ENCODE measurements around the gene ANK2.

Gene ANK2

GRCh38 chr4:113094802-113095201, 45.3 kb downstream of the ANK2 start:
- no peak for DNase-seq (ENCODE audit: low spot score)

DNA sequence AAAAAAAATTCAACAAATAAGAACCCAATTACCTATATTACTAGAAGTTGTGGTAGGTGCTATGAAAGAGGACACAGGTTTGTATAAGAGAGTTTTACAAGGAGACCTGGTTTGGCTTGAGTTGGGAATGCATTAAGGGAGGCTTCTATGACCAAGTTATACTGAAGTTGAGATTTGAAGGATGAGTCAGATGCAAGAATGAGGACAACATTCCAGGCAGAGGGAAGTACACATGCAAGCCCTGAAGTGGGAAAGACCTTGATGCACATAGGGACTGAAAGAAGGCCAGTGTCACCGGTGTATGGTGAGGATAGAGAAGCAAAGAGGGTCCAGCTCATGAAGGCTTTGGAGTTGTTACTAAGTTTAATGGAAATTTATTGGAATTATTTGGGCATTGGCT, 52.2 kb downstream of the ANK2 start:
- DNase-seq (ENCODE audit: low spot score) = no peak

DNA sequence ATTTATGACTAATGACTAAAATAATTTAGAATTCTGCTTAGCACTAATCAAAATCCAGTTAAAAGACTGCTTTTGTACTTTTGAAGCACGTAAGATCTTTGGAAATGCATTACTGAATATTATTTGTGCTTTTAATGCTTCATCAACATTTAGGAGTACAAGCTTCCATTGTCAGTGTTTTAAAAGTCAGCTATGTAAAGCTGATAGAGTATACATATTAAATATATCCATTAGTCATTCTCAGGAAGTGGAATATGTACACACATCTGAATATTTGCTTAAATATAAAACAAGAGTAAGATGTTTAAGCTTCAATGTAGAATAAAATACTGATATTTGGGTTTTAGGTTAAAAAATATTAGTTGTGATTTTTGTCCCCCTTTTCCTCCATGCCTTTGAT, 54.1 kb downstream of the ANK2 start:
- DNase-seq (ENCODE audit: low spot score) = no peak

- no peak for DNase-seq (ENCODE audit: low spot score)
Observed at GRCh38 chr4:113106108-113106507, 56.7 kb downstream of the ANK2 start.

- DNase-seq (ENCODE audit: low spot score) = no peak
Observed at GRCh38 chr4:113109106-113109718, 59.8 kb downstream of the ANK2 start.

GRCh38 chr4:113112338-113112978, 63.0 kb downstream of the ANK2 start:
- DNase-seq (ENCODE audit: low spot score) = no peak

GRCh38 chr4:113113151-113113550, 63.7 kb downstream of the ANK2 start:
- no peak for DNase-seq (ENCODE audit: low spot score)

- DNase-seq (ENCODE audit: low spot score) = no peak
Observed at GRCh38 chr4:113114884-113115283, 65.4 kb downstream of the ANK2 start.

DNA sequence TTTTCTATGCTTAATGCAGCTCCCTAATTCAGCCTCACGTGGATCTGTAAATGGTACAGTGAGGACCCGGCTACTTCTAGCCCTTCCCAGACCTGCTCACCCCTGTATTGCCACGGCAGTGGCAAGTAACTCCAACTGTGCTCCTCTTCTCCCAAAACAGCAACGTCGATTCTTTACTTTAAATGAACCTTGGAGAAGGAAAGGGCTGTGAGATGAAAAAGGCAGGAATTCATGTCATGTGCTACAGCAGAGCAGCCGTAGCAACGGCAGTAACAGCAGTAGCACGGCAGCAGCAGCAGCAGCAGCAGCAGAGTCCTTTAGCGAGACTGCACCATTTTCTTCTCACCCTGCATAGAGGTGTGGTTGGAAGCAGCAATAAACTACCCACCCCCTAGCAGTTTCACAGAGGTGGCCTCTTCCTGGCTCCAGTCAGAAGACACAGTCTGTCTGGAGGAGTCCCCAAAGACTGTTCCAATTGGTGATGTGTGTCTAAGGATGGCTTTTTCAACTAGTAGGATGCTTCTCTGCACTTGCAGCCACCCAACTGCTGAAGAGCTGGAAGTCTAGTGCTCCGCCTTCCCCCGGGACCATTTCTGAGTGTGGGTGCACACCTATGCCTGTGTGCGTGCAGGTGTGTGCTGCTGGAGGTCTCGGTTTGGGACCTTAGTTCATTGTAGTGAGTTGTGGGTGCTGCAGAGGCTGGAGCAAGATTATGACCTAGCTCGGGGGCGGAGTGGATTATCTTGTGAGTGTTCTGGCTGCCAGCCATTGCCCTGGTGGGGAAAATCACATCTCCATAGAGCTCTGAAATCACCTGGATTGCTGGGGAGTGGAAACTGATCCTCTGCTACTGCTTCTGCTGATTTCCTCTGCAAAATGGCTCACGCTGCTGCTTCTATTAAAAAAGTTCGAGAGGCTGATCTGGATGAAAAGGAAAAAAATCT, 67.2 kb downstream of the ANK2 start:
- DNase-seq (ENCODE audit: low spot score) = no peak

- DNase-seq (ENCODE audit: low spot score) = no peak
Observed at GRCh38 chr4:113117358-113117702, 67.9 kb downstream of the ANK2 start.

GRCh38 chr4:113122066-113122465, 72.6 kb downstream of the ANK2 start:
- DNase-seq (ENCODE audit: low spot score) = no peak

GRCh38 chr4:113125418-113125817, 76.0 kb downstream of the ANK2 start:
- DNase-seq (ENCODE audit: low spot score) = no peak

GRCh38 chr4:113131136-113131535, 81.7 kb downstream of the ANK2 start:
- no peak for DNase-seq (ENCODE audit: low spot score)

- no peak for DNase-seq (ENCODE audit: low spot score)
Observed at GRCh38 chr4:113131621-113132020, 82.2 kb downstream of the ANK2 start.

- DNase-seq (ENCODE audit: low spot score) = no peak
Observed at GRCh38 chr4:113141901-113142346, 92.5 kb downstream of the ANK2 start.

GRCh38 chr4:113142351-113142750, 92.9 kb downstream of the ANK2 start:
- DNase-seq (ENCODE audit: low spot score) = no peak

DNA sequence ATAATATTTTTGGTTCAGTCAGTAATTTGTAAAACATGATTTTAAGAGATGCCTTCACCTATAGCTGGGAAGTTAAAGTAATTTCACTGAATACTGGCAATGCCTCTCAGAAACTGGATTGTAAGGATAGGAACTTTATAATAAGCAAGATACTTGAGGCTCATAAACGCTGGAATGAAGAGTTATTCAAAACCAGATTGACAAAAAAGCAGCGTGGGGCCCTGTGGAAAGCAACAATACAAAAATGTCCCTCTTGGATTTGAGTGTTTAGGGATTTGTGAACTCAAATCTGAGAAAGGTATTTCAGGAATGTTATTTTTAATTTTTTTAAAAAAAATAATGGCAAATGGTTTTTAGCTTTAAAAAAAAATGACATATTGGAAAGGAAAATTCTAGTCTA, 94.6 kb downstream of the ANK2 start:
- no peak for DNase-seq (ENCODE audit: low spot score)

DNA sequence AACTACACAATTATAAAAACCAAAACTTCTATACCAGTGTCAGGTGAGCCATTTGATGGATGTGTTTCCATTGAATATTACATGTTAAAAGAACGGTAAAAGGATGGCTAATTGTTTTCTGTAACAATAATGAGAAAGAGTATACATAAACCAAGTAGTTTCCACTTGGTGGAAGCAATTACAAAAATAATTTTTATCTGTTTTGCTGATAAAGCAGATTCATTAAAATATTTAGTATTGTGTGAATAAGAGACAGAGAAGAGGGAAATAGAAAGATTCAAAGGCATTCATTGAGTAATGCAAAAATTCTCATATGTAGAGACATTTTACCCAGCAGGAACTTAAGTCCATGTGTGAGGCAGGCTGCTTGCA, 95.7 kb downstream of the ANK2 start:
- DNase-seq (ENCODE audit: low spot score) = no peak

DNA sequence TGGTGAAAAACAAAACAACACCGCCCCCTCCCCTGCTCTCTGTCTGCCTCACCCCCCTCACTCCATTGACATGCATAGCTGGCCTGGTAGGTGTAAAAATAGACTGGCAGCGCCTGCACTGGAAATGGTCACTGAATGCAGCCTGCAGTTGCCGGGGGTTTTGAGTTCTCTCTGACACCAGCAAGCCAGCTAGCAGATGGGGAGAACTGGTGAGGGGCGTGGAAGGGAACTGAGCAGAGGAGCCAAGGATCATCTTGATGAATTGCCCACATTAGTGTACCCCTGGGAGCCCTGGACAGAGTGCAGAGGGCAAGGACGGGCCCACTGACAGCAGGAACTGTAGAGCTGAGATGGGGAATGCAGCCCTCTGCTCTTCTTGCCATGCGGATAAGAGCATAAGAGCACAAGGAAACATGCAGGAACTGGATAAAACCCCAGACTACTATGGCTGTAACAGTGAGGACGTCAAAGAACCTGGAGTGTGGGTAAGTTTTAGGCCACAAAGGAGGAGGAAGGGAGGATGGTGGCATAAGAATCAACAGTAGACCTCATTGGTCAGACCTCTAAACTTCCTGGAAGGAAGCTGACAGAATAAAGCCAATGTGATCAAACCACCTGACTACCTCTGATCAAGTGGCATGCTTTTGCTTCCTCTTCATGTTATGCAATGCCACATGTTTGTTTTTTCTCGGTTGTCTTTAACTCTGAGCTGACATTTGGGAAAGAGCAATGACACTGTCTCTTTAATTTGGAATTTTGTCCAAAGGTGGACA, 96.3 kb downstream of the ANK2 start:
- no peak for DNase-seq (ENCODE audit: low spot score)

- no peak for DNase-seq (ENCODE audit: low spot score)
Observed at GRCh38 chr4:113146876-113147358, 97.5 kb downstream of the ANK2 start.

DNA sequence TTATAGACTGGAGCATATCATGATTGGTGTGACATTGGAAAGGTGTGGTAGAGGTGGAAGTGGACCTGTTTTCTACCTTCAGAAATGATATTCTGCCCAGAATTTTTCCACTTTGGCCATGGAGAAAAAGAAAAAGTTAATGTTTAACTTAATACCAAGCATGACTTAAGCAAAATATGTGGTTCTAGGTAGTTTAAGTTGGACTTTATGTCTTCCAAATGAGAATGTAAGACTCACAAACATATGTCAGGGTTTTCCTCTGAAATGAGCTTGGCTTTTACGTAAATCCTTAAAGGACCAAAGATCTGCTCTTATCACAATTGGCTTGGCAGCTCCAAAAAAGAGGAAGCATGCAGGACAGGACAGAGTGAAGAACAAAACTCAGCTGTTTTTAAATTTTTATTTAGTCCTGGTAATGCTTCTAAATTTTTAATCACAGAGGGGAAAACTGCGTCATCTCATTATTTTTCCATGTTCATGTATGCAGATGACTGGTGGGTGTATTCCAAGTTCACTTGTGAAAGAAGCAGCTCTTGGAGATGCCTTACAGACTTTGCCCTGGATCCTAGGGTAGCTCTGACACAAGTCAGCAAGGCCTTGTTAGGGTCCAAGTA, 98.2 kb downstream of the ANK2 start:
- DNase-seq (ENCODE audit: low spot score) = no peak

DNA sequence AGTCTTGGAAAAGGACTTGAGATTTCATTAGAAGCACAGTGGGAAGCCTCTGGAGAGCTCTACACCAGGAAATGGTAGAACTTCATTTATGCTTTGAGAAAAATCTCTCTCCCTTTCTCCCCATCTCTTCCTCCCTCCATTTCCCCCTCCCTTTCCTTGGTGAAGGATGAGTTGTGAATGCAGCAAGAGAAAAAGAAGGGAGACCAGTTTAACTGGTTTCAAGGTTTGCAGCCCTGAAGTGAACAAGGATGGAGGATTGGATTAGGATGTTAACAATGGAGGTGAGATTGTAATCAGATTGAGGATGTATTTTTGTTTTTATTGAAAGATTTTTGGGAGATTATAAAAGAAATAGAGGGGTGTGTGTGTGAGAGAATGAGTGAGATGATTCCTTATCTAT, 99.5 kb downstream of the ANK2 start:
- no peak for DNase-seq (ENCODE audit: low spot score)
